Stimulated activated CD4-positive, alpha-beta T cell treated with anti-CD3 and anti-CD28 coated beads, Interleukin-15, amount 100 ng/mL, for 1 hour (primary cell): ENCODE measurements around the gene AHDC1.

ENCODE experiments used
- DNase-seq, 2 donors: peaks; one replicate each; pipeline ENCODE4 v3.0.0-alpha.2; 2020; ENCODE audit warnings: low read depth in 1 of 2, low spot score in 1 of 2

The AHDC1 gene

DNA sequence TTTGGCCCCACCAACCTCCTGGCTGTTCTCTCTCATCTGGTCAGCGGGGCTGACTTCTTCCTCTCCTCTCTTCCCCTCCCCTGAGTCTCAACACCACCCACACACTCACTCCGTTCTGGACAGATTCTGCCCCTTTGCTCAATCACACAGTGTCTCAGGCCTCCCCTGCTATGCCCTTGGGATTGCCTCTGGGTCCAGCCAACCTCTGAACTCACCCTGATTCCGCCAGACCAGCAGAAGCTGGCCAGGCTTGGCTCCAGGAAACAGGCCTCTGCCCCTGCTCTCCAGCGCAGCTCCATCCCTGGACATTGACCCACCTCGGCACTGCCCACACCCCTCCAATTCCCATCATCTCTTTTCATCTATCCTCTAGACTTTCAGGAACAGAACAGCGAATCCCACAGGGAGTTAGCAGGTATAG is 22.1 kb downstream of the AHDC1 start:
- DNase-seq: no peak

DNA sequence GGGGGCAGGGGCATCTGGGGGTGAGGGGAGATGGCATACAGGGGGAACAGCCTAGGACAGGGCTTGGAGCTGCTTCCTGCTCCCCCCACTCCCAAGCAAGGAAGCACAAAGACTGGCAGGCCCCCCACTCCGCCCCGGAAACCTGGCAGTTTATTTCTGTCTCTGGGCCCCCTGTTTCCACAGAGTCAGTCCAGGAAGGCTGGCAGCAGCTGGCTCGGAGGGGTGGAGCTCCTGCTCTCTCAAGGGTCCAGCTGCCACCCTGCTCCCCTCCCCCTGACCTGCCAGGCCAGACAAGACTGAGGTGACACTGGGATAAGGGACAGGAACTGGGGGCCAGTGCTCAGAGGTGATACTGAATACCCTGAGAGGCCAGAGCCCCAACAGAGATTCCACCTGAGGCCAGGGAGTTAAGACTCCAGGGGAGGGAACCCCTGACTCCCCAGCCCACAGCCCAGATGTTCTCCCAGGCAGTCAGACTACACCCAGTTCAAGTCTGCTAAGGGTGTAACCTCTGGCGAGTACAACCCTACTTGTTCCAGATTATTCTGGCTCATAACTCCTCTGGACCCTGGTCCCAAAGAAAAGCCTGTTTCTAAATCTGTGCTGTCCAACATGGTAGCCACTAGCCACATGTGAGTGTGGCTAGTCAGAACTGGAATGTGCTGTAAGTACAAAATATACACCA is 26.3 kb downstream of the AHDC1 start:
- no peak for DNase-seq

DNA sequence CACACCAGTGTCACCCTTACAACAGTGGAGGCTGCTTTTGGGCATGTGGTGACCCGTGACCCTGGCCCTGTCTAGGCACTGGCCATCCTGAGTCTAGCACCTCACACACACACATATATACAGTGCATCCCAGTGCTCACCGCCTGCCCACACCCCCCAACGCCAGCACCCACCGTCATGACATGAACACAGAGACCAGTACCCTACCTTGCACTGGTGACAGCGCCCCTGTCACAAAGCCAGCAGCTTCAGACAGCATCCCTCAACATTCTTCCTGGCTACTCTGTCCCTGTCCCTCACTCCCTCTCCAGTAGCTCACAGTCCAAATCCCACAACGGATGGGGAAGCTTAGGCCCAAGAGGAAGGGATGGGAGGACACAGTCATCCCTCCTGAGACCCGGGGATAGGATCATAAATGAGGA is 27.1 kb downstream of the AHDC1 start:
- DNase-seq: no peak

DNA sequence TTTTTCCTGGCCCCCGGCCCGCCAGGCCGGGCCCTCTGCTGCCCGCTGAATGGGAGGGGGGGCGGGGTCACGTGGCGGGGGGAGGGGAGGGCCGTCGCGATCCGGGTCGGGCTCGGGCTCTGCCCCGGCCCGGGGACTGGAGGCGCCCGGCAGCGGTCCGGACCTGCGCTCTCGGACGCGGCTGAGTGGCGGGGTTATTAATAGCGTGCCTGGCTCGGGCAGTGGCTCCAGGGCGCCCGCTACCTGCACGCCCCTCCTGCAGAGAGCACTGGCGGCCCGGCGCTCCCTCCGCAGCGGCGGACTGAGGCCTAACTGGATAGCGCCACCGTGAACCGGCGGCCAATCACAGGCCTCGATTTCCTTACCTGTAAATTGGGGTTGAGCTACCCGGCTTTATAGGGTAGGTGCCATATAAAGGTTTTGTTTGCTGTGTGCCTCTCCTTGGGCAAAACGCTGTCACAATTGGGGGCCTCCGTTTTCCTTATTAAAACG is 28.1 kb downstream of the AHDC1 start:
- no peak for DNase-seq

DNA sequence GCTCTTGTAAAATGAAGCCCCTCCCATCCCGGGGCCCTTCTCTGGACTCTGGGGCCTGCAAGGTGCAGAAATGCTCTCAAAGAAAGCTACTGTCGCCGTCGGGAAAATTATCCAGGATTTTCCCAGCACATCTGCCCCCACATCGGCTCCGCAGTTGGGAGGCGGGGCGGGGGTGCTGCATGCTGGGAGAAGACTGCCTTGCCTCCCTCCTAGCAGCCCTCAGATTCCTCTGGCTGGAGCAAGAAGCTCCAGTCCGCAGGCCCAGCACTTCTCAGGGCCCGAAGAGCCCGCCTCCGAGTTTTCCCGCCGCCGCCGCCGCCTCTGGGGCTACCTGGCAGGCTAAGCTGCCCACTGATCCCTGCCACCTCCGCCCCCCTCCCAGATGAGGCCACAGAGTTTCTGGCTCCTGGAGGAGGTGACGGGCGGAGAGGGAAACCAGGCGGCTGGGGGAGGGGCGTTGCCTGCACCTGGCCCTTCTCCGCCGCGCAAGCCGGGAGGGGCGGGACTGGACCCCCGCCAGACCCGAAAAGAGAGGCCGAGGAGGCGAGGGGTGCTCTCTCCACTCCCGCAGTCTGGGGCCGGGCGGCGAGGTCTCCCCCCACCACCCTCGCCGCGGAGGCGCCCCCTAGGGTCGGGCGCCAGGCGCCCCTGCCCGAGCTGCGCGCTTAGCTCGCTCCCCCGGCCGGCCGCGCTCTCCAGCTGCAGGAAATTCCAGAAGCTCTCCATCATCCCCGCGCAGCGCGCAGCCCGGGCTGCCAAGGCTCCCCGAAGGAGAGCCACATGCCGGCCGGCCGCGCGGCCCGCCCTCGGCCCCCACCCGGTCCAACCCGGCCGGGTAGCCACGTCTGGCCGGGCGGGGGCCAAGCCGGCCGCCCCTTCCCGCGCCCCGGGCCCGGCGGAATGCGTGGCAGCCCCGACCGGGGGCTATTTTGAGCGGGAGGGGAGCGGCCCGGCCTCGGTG is 28.8 kb downstream of the AHDC1 start:
- DNase-seq: no peak

DNA sequence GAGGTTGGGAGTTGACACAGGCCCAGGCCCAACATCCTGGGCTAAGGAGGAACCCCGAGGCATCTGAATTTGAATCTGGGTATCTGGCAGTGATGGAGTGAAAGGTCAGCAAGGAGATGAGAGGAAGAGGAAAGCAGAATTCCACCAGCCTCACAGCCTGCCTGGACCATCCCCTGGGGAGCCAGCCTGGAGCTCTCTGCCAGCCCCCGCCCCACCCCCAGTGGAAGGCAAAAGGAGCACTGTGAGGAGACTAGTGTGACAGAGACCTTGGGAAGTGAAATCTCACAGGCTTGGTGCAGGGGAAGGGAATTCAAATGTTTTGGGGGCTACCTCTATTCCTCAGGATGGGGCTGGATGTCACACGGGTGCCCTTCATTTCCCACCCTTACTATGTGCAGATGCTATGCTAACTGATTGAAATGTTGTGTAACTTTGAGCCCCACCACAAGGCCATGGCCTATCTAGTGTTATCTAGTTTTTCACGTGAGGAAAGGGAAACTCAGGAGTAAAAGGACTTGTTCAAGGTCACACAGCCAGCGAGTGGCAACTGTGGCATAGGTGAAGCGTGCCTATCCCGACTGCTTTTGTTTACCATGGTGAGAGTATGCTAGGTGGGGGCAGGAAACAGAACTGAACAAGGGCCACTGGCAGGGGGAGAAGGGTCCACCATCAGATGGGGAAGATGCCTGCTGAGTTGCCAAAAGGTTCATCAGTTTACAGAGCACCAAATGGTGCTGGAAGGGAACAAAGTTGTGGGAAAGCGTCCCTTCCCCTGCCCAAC is 29.8 kb downstream of the AHDC1 start:
- no peak for DNase-seq

DNA sequence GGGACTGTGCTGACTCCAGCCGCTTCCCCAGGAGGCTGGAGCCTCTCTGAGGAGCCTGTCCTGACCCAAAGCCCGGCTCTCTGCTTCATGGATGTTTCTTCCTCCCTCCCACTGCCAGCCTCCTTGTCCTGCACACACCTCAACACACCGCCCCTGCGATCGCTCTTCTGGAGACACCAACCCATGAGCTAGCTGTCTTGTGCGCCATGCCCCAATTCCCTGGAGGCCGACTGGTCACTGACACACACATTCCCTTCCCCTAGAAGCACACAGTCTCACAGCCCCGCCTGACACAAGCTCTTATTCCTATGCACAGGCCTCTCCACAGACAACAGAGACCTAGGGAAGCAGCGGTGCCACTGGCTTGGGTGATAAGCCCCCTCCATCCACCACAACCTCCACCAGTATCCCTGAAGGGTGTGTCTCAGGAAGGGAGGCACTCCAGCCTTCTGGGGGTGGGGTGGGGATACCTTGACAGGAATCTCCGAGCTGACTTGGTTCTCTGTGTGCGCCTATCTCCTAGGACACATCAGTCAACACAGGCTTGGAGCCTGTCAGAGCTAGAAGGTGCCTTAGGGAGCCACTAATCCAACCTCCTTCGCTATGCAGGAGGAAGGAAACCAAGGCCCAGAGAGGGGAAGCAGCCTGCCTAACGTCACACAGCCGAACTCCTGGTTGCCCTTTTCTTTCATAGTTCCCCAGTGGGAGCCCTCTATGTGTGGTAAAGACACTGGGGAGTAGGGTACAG is 31.1 kb downstream of the AHDC1 start:
- no peak for DNase-seq

DNA sequence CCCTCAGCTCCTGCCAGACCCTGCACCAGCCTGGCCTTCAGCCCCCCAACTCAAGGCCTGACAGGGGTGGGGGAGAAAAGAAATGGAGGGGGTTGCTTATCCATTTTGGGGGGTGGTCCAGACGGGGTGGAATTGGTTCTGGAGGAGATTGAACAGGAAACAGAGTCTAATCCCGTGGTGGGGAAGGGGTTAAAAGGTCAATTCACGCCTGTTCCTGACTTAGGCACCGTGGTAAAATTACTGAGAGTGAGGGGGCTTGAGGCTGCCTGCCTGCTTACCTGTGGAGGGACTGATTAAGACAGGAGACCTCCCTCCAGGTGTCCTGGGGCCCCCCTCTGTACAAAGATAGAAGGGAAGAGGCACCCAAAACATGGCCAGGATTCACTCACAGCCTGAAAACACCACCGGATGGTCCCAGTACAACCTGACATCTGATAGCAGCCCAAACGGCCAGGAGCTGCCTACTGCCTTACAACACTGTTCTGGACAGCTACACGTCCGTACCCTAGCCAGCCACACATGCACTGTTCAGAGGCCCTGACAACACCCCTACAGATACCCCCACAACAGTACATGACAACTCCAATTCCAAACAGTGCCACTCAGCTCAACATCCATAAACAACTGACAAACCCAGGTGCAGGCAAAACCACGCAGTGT is 31.8 kb downstream of the AHDC1 start:
- DNase-seq: no peak

DNA sequence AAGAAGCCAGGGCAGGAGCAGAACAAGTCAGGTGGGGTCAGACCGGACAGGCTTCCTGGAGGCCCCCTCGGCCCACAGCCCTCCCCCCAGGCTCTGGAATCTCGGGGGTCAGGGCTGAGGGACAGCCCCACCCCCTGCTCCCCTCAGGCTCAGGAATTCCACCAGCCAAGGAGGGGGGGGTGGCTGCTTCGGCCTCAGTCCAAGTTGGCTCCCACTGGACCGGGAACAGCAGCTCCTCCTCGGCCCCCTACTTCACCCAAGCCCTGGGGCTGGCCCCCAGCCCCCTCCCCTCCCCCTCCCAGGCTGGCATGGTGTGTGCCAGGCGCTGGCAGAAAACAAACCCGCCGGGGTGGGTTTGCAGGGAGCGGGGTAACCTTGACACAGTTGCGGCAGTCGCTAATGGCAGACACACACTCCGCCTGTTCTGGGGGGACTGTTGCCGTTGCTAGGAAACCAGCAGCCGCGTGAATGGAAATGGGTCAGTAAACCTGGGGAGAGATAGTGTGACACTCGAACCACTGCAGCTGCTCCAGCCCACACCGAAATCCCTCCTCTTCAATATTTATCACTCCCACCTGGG is 32.4 kb downstream of the AHDC1 start:
- DNase-seq: no peak

DNA sequence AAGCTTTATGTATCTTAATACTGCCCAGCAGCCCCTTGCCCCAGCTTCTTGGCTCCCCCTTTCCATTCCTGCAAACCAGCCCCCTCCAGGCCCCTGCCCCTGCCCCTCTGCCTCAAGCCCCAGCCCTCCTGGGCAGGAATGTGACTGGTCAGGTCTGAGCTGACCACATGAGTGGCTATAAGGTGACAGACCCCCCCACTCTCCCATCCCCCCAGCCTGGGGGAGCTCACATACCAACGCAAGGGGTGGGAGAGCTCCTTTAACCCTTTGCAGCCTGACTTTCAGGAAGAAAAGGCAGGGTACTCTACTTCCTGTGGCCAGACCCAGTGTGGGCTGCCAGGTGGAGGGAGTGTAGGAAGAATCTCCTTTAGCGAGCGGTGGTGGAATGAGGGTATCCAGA is 33.2 kb downstream of the AHDC1 start:
- no peak for DNase-seq

DNA sequence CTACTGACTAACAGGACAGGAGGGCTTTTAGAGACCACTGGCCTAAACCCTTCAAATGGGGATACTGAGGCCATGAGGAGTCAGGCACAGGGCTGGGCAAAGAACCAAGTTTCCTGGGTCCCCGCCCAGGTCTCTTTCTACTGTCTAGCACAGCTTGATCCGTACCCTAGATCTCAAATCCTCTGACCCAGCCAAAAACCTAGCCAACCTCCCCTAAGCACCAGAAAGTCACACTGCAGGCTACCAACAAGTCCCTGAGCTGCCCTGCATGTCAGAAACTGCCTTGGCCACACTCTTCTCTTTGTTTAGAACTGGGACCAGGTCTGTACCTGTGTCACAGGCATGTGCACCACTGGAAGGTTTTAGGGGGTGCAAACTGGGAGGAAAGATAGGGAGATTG is 33.6 kb downstream of the AHDC1 start:
- no peak for DNase-seq

DNA sequence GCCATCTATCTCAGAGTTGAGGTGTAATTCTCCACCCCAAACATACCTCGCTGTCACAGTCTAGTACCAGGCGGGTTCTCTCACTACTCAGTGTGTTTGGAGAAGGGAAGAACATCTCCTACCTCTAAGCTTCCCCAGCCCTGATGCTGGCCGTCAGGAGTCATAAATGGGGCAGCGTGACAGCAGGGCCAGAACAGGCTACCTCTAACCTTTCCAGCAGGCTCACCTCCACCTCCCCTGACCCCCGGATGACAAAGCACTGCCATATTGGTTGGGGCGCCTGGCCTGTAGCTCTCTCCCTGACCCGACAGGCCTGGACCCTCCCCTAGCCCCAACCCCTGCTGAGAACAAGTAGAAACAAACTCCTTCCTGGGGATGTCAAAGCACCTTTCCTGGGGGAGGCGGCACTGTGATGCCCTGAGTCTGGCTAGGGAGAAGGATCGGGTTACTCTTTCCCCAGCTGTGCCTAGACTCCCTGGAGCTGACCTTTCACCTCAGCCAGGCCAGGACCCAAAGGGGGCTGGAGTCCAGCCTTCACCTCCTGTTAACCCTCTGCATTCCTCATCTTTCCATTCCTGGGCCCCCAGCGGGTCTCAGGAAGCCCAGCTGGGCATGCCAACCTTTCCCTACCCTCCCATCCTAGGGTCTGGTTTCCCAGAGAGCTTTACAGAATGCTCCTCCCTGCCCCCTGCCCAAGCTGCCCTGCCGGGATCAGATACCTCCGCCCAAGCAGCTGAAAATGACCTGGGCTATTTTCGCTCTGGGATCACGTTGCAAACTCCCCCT is 34.2 kb downstream of the AHDC1 start:
- DNase-seq: no peak

DNA sequence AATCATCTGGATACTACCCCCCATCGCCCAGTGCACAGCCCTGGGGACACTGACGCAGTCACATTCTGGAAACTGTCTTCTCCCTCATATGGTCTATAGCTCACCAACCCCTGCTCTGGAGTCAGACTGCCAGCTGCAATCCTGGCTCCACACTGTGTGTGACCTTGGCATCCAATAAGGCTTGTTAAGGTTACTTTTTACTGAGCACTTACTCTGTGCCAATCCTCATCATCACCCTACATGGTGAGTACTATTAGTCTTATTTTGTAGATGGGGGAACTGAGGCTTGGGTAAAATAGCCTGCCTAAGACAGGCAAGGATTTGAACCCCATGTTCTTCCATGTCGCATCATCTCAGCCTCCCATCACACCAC is 34.9 kb downstream of the AHDC1 start:
- DNase-seq: no peak

DNA sequence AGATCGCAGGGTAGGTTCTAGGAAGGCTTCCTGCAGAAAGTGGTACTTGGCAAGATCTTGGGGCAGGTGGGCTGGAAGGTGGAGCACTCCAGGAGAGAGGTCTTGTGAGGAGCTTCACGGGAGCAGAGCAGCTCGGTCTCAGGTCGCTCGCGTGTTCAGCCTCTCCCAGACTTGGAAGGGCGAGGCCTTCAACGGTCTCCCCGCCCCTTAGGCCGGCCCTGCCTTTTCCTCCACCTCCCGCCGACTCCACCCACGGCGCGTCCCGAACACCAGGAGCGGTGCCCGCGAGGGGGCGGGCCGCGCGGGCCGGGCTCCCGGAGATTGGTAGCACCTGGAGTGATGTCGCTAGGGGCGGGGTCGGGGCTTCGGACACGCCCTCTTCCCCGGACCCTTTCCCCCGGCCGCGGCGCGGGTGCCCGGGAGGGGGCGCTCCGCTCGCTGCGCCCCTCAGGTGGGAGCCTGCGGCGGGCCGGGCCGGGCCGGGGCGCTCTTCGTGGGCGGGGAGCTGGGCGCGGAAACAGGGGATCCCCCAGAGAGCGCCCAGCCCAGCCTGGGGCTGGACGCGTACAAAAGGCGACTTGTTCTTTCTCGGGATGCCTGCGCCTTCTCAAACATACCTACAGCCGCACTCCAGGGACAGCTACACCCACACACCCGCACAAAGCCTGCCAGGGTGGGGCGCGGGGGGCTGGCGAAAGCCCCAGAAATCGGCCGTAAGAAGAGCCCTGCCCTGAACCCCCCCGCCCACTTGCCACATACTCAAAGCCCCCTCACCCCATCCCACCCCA is 35.5 kb downstream of the AHDC1 start:
- DNase-seq: peak; percentile 83 to 89

DNA sequence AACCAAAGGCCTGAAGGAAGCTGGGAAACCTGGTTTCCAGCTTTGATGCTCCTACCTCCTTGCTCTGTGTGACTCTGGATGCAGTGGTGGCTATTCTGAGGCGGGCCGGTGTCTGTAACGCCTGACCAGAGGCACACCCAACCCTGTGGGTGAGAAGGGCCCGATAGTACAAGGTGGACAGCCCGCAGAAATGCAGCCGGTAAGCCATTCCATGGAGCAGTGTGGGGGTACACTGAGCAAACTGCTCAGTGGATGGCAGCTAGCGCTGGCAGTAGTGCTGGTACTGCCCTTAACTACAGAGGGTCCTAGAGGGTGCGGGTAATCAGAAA is 36.0 kb downstream of the AHDC1 start:
- no peak for DNase-seq

DNA sequence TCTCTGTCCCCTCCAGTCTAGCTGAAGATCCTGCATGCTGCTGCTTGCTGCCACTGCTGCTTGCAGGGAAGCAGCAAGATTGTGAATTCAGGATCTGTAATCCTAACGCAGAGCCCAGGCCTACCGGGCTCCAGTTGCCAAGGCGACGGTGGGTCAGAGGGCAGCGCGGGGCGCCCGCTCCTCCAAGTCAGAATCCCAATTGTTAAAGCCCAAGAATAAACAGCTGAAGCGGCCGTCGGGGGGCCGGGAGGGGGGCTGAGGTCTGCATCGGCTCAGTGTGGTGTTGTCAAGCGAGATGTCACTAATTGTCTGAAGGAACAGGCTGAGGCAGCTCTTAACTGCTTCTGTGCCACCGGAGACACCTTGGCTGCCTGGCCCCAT is 36.8 kb downstream of the AHDC1 start:
- DNase-seq: no peak

DNA sequence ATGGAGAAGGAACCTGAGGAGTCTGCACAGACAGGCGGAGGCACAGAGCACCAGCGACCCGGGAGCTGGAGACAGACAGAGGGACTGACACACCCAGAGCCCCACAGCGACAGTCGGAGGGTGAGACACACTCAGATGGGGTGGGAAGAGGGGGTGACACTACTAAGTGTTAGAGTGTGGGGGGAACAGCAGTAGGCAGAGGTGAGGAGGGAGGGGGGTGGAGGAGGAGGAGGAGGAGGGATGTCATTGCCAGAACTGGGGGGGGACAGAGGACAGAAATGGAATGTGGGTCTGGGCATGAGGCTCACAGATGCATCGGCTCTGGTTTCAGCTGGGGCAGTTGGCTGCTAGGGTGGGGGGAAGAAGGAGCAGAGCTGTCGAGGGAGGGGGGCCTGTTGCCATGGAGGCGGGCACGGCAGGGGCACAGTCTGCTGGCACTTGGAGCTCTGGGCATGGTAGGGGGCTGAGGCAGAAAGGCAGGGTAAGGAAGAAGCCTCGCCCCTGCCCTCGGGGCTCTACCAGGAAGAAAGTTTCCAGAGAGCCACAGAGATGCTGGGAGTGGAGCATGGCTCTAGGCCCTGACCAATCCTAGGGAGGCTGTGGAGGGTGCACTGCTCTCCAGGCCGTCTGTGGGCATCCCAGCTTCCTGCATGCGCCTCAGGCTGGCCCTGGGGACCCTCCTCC is 37.3 kb downstream of the AHDC1 start:
- no peak for DNase-seq
